Measurements from ENCODE around the gene TNFRSF12A.
"Not testable (repeated sequence)": the region's sequence is repeated elsewhere in the genome, so short reads cannot be mapped to it uniquely, and the experiment has no call there.

TNFRSF12A gene

GRCh38 chr16:3049921-3050481 lies 29.8 kb downstream of the TNFRSF12A start:
- H3K36me3 Mint-ChIP-seq (ENCODE audit: low read depth): no peaks in the 10 kb centered on the region
- no peak overlapping the region for H3K27ac Mint-ChIP-seq
- no peak for TF ChIP-seq CTCF (IDR thresholded peaks at IDR 0.05; ENCODE audit: unreplicated experiment in 3 of 3)
- no peaks in the 10 kb centered on the region for H3K9me3 Mint-ChIP-seq
- H3K4me1 Mint-ChIP-seq: no peaks in the 10 kb centered on the region
- peaks cover 66% of the 10 kb centered on the region for H3K27me3 Mint-ChIP-seq (ENCODE audit: low read depth)
- H3K4me3 Mint-ChIP-seq: no peak overlapping the region

- Mint-ChIP-seq H3K4me3 (no peak overlapping the region), H3K4me1 (no peaks in the 10 kb centered on the region), H3K27me3 (ENCODE audit: low read depth) (peaks cover 63% of the 10 kb centered on the region), H3K27ac (no peak overlapping the region), H3K36me3 (ENCODE audit: low read depth) (no peaks in the 10 kb centered on the region), H3K9me3 (no peaks in the 10 kb centered on the region)
- TF ChIP-seq CTCF (IDR thresholded peaks at IDR 0.05; ENCODE audit: unreplicated experiment in 3 of 3): no peak
Observed at GRCh38 chr16:3050487-3050886, 30.3 kb downstream of the TNFRSF12A start.

- H3K4me3 Mint-ChIP-seq: peak overlapping the region in 1 of 3 experiments; percentile 25
- peaks cover 62% of the 10 kb centered on the region for H3K27me3 Mint-ChIP-seq (ENCODE audit: low read depth)
- H3K27ac Mint-ChIP-seq: no peak overlapping the region
- H3K4me1 Mint-ChIP-seq: no peaks in the 10 kb centered on the region
- no peaks in the 10 kb centered on the region for H3K36me3 Mint-ChIP-seq (ENCODE audit: low read depth)
- no peaks in the 10 kb centered on the region for H3K9me3 Mint-ChIP-seq
- TF ChIP-seq CTCF (IDR thresholded peaks at IDR 0.05; ENCODE audit: unreplicated experiment in 3 of 3): no peak
Observed at GRCh38 chr16:3051009-3051408, 30.8 kb downstream of the TNFRSF12A start.

GRCh38 chr16:3051494-3051893 lies 31.3 kb downstream of the TNFRSF12A start:
- Mint-ChIP-seq H3K4me1 (no peaks in the 10 kb centered on the region), H3K36me3 (ENCODE audit: low read depth) (no peaks in the 10 kb centered on the region), H3K4me3 (no peak overlapping the region), H3K27ac (no peak overlapping the region), H3K27me3 (ENCODE audit: low read depth) (peaks cover 62% of the 10 kb centered on the region), H3K9me3 (no peaks in the 10 kb centered on the region)
- TF ChIP-seq CTCF (IDR thresholded peaks at IDR 0.05; ENCODE audit: unreplicated experiment in 3 of 3): no peak

GRCh38 chr16:3052571-3053329 lies 32.6 kb downstream of the TNFRSF12A start:
- not testable (repeated sequence) for H3K27ac Mint-ChIP-seq; H3K36me3 Mint-ChIP-seq (ENCODE audit: low read depth); H3K9me3 Mint-ChIP-seq; H3K4me1 Mint-ChIP-seq; H3K4me3 Mint-ChIP-seq
- peaks cover 52% of the 10 kb centered on the region for H3K27me3 Mint-ChIP-seq (ENCODE audit: low read depth)

- not testable (repeated sequence) for H3K27ac Mint-ChIP-seq; H3K36me3 Mint-ChIP-seq (ENCODE audit: low read depth); H3K4me3 Mint-ChIP-seq; H3K9me3 Mint-ChIP-seq; H3K4me1 Mint-ChIP-seq
- peaks cover 46% of the 10 kb centered on the region for H3K27me3 Mint-ChIP-seq (ENCODE audit: low read depth)
Observed at GRCh38 chr16:3053330-3053710, 33.2 kb downstream of the TNFRSF12A start.

Data from nephron (organoid).